ENCODE measurements around the gene ATXN3.

Gene ATXN3
- 16.7 to 67.5 (median 40.2) reads per million in 17 experiments for total RNA-seq

DNA sequence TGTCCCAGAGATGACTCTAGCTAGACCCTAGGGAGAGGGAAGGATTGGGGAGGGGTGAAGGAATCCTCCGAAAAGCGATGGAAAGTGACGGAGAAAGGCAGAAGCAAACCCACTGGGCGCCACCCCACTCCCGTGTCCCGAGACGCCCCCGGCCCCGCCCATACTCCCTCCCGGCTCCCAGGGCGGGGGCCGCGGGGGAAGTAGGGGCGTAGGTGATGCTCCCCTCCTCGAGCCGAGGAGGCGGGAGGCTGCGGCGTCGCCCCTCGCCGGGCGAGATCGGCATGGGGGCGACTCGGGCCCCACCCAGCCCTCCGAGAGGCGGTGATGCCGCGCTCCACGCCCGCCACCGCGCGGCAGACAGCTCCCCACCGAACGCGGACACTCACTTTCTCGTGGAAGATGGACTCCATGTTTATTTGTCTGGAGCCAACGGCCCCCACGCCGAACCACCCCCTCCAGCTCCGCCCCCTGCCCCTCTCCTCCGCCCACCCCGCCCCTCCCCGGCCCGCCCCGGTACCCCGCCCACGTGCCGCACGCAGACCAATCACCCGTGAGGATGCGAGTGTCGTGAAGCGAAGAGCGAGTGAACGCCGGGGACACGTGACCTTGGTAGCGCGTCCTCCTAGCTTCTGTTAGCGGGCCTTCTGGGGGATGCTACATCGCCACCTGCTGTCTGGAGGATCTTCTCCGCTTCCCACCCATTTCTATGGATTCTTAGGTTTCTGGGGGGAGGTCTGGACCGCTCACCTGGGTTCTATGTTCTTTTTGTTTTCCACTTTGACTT is at the start of gene ATXN3:
Gene ATXN3 (minus strand): TSS at position 440 of the 784 bp plus-strand sequence. CDS start 30 bp downstream, at position 410.
- peak; percentile 97 to 100 (median 99) for DNase-seq

GRCh38 chr14:92154283-92154942 is 48.0 kb upstream of the ATXN3 start:
- no peak for DNase-seq

DNA sequence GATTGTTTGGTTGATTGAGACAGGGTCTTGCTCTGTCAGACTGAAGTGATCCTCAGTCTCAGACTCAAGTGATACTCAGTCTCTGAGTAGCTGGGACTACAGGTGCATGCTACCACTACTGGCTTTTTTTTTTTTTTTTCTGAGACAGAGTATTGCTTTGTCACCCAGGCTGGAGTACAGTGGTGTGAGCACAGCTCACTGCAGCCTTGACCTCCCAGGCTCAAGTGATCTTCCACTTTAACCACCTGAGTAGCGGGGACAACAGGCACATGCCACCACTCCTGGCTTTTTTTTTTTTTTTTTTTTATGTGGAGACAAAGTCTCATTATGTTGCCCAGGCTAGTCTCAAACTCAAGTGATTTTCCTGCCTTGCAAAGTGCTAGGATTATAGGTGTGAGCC is 47.2 kb upstream of the ATXN3 start:
- no peak for DNase-seq

DNA sequence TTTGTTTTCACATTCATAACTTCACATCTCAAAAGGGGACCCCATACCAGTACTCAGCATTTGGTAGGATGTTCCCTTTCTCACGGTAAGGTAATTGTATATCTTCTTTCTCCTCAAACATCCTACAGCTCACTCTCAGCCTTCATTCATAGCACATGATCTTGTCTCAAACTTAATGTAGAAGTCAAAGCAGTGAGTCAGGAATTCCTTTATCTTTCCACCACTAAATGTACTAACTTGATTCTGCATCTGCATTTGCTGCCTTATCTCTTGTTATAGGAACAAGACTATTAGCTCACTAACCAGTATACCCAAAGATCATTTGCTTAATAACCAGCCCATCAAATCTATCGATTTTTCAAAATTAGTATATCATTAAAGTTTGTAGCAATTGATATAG is 38.3 kb upstream of the ATXN3 start:
- no peak for DNase-seq

DNA sequence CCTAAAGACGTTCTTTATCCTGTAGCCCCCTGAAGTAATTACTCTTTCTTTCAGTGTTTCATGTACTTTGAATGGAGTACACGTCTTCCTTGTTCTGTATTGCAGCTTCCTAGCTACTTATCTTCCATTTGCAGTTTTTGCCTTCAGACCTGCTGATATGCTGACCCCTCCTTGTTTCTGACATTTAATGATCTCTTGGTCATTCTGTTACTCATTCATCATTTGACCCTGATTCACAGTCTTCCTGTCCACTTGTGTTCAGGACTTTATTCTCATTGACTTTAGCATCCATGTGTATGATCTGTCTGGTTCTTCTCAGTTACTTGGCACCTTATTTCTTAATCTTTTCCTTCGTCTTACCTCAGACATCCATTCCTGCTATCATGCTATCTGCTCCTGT is 37.6 kb upstream of the ATXN3 start:
- peak in 1 of 4 experiments; percentile 21 for DNase-seq

DNA sequence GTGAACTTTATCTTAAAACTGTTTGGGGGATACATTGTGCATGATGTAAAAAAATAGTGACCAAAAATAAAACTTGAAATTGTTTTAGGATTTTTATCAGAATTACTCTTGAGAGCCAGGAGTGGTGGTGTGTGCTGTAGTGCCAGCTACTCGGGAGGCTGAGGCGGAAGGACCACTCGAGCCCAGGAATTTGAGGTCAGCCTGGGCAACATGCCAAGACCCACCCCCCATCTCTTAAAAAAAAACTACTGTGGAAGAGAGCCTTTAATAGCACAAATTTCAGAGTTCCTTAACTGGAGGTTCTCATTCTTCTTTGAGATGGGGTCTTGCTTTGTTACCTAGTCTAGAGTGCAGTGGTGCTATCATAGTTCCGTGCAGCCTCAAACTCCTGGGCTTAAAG is 36.9 kb upstream of the ATXN3 start:
- DNase-seq: no peak

DNA sequence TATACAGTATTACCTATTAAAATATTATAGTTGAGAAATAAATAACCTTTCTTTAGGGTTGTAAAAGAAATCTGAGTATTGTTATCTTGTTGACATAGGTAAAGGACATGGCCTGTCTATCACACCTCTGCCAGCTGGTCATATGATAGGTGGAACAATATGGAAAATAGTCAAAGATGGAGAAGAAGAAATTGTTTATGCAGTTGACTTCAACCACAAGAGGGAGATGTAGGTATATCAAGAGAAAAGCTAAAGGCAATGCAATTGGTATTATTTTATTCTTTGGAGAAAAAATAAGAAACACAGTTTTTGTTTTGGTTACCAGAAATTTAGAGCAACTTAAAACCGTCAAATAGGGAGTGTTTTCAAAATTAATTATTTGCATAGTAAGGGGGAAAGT is 28.9 kb upstream of the ATXN3 start:
- peak in 2 of 4 experiments; percentile 57 to 62 for DNase-seq

GRCh38 chr14:92134456-92134855 is 28.1 kb upstream of the ATXN3 start:
- no peak for DNase-seq

- DNase-seq: peak in 1 of 4 experiments; percentile 16
Measured at GRCh38 chr14:92122761-92123160, 16.4 kb upstream of the ATXN3 start.

- no peak for DNase-seq
Measured at GRCh38 chr14:92122351-92122677, 15.9 kb upstream of the ATXN3 start.

DNA sequence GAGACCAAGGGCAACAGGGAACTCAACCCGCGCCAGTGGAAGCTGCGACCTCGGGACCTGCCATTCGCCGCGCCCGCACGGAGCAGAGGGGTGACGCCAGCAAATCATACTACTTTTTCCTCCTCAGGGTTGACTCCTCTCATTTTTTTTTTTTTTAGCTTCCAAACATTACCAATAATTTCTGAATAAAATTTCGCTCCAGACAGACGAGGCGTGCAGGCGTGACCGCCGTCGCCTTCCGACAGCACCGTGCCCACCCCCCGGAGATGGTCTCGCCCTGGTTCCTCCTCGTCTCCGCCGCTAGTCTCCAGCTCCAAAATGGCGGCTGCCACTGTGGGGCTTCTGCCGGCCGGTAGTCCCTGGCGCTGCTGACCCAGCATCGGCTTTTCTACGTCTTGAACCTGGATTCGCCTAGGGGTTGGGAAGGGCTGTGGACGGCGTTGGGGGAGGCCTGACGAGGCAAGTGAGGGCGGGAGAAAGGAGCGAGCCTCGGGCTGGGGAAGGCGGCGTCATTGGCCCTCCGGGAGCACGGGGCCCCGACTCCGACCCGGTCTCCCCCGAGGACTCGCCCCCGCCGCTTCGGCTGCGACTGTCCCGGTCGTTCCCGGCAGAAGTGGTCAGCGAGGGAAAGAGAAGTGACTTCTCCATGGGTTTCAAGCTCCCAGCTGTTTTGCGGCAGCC is 15.4 kb upstream of the ATXN3 start, which contains the start of the genes CPSF2 and NDUFB1:
Gene CPSF2 (plus strand): TSS at position 300 of the 681 bp plus-strand sequence. CDS start 9,016 bp downstream, outside the sequence.
Gene NDUFB1 (minus strand): TSS at position 37 of the 681 bp plus-strand sequence. CDS start 4,069 bp downstream, outside the sequence.
- peak; percentile 89 to 95 (median 92) for DNase-seq

DNA sequence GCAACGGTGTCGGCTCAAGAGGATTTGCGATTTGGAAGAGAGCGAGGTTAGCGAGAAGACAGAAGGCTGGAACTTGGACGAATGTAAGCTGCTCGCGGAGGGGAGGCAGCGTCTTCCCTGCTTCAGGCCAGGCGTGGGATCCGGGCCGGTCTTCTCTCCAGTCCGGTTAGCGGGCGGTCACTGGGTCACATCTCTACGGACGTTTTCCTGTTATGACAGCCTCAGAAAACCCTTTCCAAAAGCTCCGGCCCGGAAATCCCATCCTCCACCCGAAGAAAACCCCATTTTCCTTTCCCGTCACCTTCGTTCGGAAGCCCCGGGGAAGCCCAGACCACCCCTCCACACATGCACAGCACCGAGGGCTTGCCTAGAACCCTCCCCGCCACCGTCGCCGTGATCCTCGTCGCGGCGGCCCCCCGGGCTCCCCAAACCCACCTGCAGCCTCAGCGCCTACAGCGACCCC is 14.9 kb upstream of the ATXN3 start:
- DNase-seq: peak; percentile 42 to 72 (median 56)

- no peak for DNase-seq
Measured at GRCh38 chr14:92109490-92109889, 3.1 kb upstream of the ATXN3 start.

DNA sequence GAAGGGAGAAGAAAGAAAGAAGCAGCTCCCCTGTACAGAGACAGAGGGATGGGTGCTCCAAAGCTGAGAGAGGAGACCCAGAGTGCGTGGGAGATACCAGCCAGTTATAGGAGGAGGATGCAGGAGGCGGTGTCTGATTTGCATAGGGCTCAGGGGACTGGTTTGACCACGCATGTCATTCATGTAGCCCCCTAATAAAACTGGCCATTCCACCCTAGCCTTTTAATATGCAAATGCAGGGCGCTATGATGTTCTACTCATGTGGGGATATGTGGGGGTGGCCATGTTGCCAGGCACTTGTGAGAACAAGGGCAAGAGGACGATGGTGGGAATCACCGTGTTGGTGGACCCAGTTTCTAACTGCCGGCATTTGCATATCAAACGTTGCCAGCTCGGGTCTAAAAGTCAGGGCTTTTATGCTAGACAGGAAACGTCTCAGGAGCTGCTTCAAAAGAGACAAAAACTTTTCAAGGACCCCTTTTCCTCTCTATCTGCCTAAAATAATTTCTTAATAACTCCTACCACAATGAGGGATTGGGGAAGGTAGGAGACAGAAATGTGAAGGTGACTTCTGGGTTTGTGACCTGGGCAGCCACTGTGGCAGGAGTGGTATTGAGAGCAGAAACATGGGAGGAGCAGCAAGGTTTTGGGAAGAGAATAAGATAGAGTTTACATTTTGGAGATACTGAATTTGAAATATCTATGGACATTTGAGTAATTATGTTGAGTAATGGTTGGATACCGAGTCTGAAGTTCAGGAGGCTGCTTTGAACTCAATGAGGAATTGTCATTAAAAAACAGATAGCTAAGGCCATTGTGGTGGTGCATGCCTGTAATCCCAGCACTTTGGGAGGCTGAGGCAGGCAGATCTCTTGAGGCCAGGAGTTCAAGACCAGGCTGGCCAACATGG is 2.2 kb upstream of the ATXN3 start:
- DNase-seq: no peak

GRCh38 chr14:92105893-92106142 is 564 bp downstream of the ATXN3 start:
- DNase-seq: peak; percentile 80 to 91 (median 88)

DNA sequence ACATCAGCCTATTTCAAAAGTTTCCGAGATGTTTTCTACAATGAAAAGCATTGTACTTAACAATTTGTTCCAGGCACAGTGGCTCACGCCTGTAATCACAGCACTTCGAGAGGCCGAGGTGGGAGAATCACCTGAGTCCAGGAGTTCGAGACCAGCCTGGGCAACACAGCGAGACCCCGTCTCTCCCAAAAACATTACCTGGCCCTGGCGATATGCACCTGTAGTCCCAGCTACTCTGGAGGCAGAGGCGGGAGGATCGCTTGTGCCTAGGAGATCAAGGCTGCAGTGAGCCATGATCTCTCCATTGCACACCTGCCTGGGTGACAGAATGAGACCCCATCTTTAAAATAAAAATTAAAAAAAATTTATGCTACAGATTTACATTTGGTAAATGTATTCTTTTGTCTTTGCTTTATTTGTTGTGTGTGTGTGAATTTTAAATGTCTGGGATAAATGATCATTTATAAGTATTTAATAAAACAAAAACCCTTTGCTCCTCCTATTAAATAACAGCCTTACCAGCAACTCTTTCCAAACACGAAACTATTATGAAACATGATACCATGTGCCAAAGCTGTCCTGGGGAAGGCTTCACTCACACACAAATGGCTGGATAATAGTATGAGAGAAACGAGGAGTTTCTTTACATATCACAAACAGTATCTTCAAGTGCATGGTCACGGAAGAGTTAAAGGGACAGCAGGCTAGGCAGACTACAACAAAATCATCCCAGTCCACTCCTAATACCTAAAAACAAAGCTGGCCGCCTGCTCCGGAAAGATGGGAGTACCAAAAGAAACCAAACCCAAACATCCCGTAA is 1.1 kb downstream of the ATXN3 start:
- DNase-seq: no peak

GRCh38 chr14:92103363-92103989 is 2.9 kb downstream of the ATXN3 start:
- DNase-seq: peak in 3 of 4 experiments; percentile 26 to 55 (median 53)

DNA sequence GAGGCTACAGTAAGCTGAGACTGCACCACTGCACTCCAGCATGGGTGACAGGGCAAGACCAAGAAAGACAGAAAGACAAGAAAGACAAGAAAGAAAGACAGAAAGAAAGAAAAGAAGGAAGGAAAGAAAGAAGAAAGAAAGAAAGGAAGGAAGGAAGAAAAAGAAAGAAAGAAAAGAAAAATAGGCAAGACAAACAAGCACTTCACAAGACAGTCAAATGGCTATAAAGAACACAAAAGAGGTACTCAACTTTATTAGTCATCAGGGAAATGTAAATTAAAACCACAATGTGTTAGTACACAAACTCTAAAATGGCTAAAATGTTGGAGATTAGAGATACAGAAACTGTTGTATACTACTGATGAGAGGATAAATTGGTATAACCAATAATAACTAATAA is 6.6 kb downstream of the ATXN3 start:
- DNase-seq: no peak

GRCh38 chr14:92093320-92093719 is 13.1 kb downstream of the ATXN3 start:
- peak; percentile 20 to 45 (median 32) for DNase-seq

DNA sequence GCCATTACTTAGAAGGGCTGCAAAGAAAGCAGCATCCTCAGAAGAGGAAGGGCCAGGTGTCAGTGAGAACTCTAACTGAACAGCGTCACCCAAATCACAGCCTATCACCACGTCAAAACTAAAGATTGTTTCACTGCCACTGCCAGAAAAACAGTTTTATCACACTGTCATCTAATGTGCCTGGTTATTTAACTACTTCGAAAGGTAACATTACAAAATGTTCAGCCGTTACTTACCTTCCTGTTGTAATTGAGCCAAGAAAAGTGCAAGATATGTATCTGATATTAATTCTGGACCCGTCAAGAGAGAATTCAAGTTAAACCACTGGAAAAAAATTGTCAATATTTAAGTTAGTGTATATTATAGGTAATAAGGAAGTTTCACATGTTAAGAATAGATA is 17.9 kb downstream of the ATXN3 start:
- no peak for DNase-seq

DNA sequence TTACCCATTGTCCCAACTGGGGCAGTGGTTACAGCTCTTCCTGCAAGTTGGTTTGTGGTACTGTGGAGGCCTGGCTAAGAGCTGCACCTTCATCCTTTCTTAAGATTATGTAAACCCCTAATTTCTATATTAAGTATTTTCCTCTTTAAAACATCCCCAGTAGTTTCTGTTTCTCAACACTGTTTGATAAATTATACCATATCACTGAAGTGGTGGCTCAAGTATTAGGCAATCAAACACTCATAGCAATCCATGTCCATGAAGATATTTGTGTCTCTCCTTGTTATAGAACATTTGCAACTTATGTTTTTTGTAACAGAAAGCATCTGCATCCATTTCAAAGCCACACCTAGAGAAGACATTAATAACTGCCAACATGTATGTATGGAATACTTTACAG is 31.8 kb downstream of the ATXN3 start:
- no peak for DNase-seq
